ENCODE results near the gene SYNE2. TPM values are rescaled to one million over a fixed set of nuclear protein-coding genes. Genes with fewer than 3 reads are reported as not detected.
A peak's percentile ranks its signal among the peaks of the same experiment; 100 is the strongest.

The SYNE2 gene
- total RNA-seq, 1 donor from 2014 or later, result 518 TPM

- intact Hi-C loops (cut with DNase I), result no loop called here
- Histone ChIP-seq H3K27ac (peak overlapping the region; percentile 82 to 94), H3K36me3 (no peaks in the 10 kb centered on the region), H3K4me3 (no peak overlapping the region), H3K27me3 (no peaks in the 10 kb centered on the region), H3K4me1 (peaks cover 20 to 51% of the 10 kb centered on the region in 2 donors), H3K9me3 (no peaks in the 10 kb centered on the region)
- TF ChIP-seq CTCF (IDR thresholded peaks at IDR 0.05), result no peak
- no peak for DNase-seq (ENCODE audit: low spot score in 2 of 2)
Observed at GRCh38 chr14:63878052-63878451, 25.2 kb downstream of the SYNE2 start.

- intact Hi-C loops (cut with DNase I), result loop anchor here (1.0 kb wide), 1 partner anchor 15 kb away; no protein-coding TSS in a partner anchor
- Histone ChIP-seq H3K36me3 (no peaks in the 10 kb centered on the region), H3K4me3 (no peak overlapping the region), H3K9me3 (no peaks in the 10 kb centered on the region), H3K4me1 (peaks cover 18 to 47% of the 10 kb centered on the region in 2 donors), H3K27me3 (no peaks in the 10 kb centered on the region), H3K27ac (peak overlapping the region; percentile 82 to 94)
- DNase-seq (ENCODE audit: low spot score in 2 of 2), result no peak
- no peak for TF ChIP-seq CTCF (IDR thresholded peaks at IDR 0.05)
Observed at GRCh38 chr14:63878792-63879191, 26.0 kb downstream of the SYNE2 start.

- DNase-seq (ENCODE audit: low spot score in 2 of 2), result no peak
- no peak for TF ChIP-seq CTCF (IDR thresholded peaks at IDR 0.05)
- Histone ChIP-seq H3K27ac (no peak overlapping the region), H3K36me3 (no peaks in the 10 kb centered on the region), H3K9me3 (no peaks in the 10 kb centered on the region), H3K27me3 (no peaks in the 10 kb centered on the region), H3K4me3 (no peak overlapping the region), H3K4me1 (peaks cover 5 to 16% of the 10 kb centered on the region in 2 donors)
- intact Hi-C loops (cut with DNase I), result no loop called here
Observed at GRCh38 chr14:63881926-63882325, 29.1 kb downstream of the SYNE2 start.

GRCh38 chr14:63887899-63888298, 35.1 kb downstream of the SYNE2 start:
- Histone ChIP-seq H3K27me3 (no peaks in the 10 kb centered on the region), H3K4me1 (peaks cover 0 to 31% of the 10 kb centered on the region in 2 donors), H3K27ac (no peak overlapping the region), H3K36me3 (no peaks in the 10 kb centered on the region), H3K4me3 (no peak overlapping the region), H3K9me3 (no peaks in the 10 kb centered on the region)
- intact Hi-C loops (cut with DNase I), result no loop called here
- TF ChIP-seq CTCF (IDR thresholded peaks at IDR 0.05), result no peak
- no peak for DNase-seq (ENCODE audit: low spot score in 2 of 2)

- intact Hi-C loops (cut with DNase I), result loop anchor here (10.0 kb wide), 1 partner anchor 224 kb away; no protein-coding TSS in a partner anchor
- TF ChIP-seq CTCF (IDR thresholded peaks at IDR 0.05), result no peak
Observed at GRCh38 chr14:63890553-63890952, 37.7 kb downstream of the SYNE2 start.

More at GRCh38 chr14:63890553-63890952, 37.7 kb downstream of the SYNE2 start:
- no peak for DNase-seq (ENCODE audit: low spot score in 2 of 2)
- Histone ChIP-seq H3K4me3 (no peak overlapping the region), H3K9me3 (no peaks in the 10 kb centered on the region), H3K4me1 (peaks cover 4 to 52% of the 10 kb centered on the region in 2 donors), H3K27ac (peak overlapping the region; percentile 80 to 84), H3K36me3 (no peaks in the 10 kb centered on the region), H3K27me3 (no peaks in the 10 kb centered on the region)

All from ascending aorta (tissue), 2 donors.